Raji (cell line): ENCODE data around the gene DAPK1.

Experiments used
- POLR2A ChIP-seq: IDR thresholded peaks from 2 replicates; pipeline ENCODE4 v1.6.1; 2011; ENCODE audit warnings: low read depth, low read length, control low read depth; ENCODE audit not compliant: insufficient read depth

DAPK1 gene

GRCh38 chr9:87630266-87630665 lies 132.6 kb downstream of the DAPK1 start:
- no peak for TF ChIP-seq POLR2A

- no peak for TF ChIP-seq POLR2A
These were observed 133.2 kb downstream of the DAPK1 start for GRCh38 chr9:87630846-87631245.

GRCh38 chr9:87635656-87636501 lies 138.2 kb downstream of the DAPK1 start:
- no peak for TF ChIP-seq POLR2A

GRCh38 chr9:87638292-87638691 lies 140.6 kb downstream of the DAPK1 start:
- TF ChIP-seq POLR2A, result no peak

GRCh38 chr9:87639949-87640348 lies 142.3 kb downstream of the DAPK1 start:
- TF ChIP-seq POLR2A, result no peak

- TF ChIP-seq POLR2A, result no peak
These were observed 142.7 kb downstream of the DAPK1 start for GRCh38 chr9:87640385-87640795.

- TF ChIP-seq POLR2A, result no peak
These were observed 143.4 kb downstream of the DAPK1 start for GRCh38 chr9:87641067-87641466.

GRCh38 chr9:87642330-87643106 lies 144.9 kb downstream of the DAPK1 start:
- no peak for TF ChIP-seq POLR2A

GRCh38 chr9:87643107-87643650 lies 145.5 kb downstream of the DAPK1 start:
- no peak for TF ChIP-seq POLR2A

GRCh38 chr9:87643778-87644570 lies 146.3 kb downstream of the DAPK1 start:
- no peak for TF ChIP-seq POLR2A

- TF ChIP-seq POLR2A, result no peak
These were observed 147.0 kb downstream of the DAPK1 start for GRCh38 chr9:87644659-87645058.

- TF ChIP-seq POLR2A, result no peak
These were observed 148.9 kb downstream of the DAPK1 start for GRCh38 chr9:87646546-87646945.

- TF ChIP-seq POLR2A, result no peak
These were observed 149.4 kb downstream of the DAPK1 start for GRCh38 chr9:87647114-87647513.

GRCh38 chr9:87648606-87649005 lies 150.9 kb downstream of the DAPK1 start:
- no peak for TF ChIP-seq POLR2A
